OCI-LY3 (cell line): ENCODE results near the gene PPP6R1.

Experiments used
- EZH2phosphoT487 ChIP-seq: fragments of 200-600 bp; shearing (Covaris generic); IDR thresholded peaks from 2 replicates; pipeline ENCODE4 v1.6.1; 2018; ENCODE audit warnings: antibody characterized with exemption, mixed run types, low read depth
- TF ChIP-seq, protein P1 (sequence below): fragments of 200-600, 300-600 bp; sonication (generic); IDR thresholded peaks from 2 replicates; pipeline ENCODE4 v1.5.1; 2014; ENCODE audit warnings: antibody characterized with exemption, low read length, low read depth

DNA sequence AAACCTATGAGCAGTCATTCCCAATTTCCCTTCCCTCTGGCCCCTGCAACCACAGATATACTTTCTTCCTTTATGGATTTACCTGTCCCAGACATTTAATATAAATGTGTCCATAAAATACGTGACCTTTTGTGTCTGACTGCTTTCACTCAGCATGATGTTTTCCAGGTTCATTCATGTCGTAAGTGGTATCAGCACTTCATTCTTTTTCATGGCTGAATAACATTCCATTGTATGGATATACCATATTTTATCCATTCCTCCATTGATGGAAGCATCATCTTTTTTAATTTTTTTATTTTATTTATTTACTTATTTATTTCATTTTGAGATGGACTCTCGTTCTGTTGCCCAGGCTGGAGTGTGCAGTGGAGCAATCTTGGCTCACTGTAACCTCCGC lies 8.0 kb upstream of the PPP6R1 start:
- TF ChIP-seq, protein P1, sequence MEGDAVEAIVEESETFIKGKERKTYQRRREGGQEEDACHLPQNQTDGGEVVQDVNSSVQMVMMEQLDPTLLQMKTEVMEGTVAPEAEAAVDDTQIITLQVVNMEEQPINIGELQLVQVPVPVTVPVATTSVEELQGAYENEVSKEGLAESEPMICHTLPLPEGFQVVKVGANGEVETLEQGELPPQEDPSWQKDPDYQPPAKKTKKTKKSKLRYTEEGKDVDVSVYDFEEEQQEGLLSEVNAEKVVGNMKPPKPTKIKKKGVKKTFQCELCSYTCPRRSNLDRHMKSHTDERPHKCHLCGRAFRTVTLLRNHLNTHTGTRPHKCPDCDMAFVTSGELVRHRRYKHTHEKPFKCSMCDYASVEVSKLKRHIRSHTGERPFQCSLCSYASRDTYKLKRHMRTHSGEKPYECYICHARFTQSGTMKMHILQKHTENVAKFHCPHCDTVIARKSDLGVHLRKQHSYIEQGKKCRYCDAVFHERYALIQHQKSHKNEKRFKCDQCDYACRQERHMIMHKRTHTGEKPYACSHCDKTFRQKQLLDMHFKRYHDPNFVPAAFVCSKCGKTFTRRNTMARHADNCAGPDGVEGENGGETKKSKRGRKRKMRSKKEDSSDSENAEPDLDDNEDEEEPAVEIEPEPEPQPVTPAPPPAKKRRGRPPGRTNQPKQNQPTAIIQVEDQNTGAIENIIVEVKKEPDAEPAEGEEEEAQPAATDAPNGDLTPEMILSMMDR: no peak
- no peak for TF ChIP-seq EZH2phosphoT487
